H9 (cell line): ENCODE data around the gene AP1S1. TPM values are rescaled to one million over a fixed set of nuclear protein-coding genes. Genes with fewer than 3 reads are reported as not detected.
A peak's percentile ranks its signal among the peaks of the same experiment; 100 is the strongest.

Experiments
- DNase-seq: peaks from one replicate; pipeline ENCODE4 v3.0.0-alpha.2; 2017
- H2AFZ ChIP-seq: one replicate; pipeline ENCODE4 v1.6.1; 2013; ENCODE audit warnings: mild to moderate bottlenecking, low read length, control low read depth, moderate library complexity
- H2AK5ac ChIP-seq: 2 replicates; pipeline ENCODE4 v1.6.1; 2013; ENCODE audit warnings: low read length, control low read depth, mixed read lengths; ENCODE audit not compliant: insufficient read length
- H2BK120ac ChIP-seq: one replicate; pipeline ENCODE4 v1.6.1; 2013; ENCODE audit warnings: low read depth, mild to moderate bottlenecking, low read length, control low read depth, inconsistent platforms; ENCODE audit not compliant: poor library complexity, severe bottlenecking
- H2BK12ac ChIP-seq: 2 replicates; pipeline ENCODE4 v1.6.1; 2013; ENCODE audit warnings: low read length, control low read depth, mixed read lengths, low read depth; ENCODE audit not compliant: insufficient read length
- H2BK15ac ChIP-seq: 2 replicates; pipeline ENCODE4 v1.6.1; 2013; ENCODE audit warnings: low read depth, low read length, control low read depth
- H2BK20ac ChIP-seq: one replicate; pipeline ENCODE4 v1.6.1; 2013; ENCODE audit warnings: low read depth, mild to moderate bottlenecking, low read length, control low read depth, inconsistent platforms; ENCODE audit not compliant: poor library complexity, severe bottlenecking
- H2BK5ac ChIP-seq: 2 replicates; pipeline ENCODE4 v1.6.1; 2013; ENCODE audit warnings: low read length, control low read depth, mixed read lengths; ENCODE audit not compliant: insufficient read length
- H3K14ac ChIP-seq: 2 replicates; pipeline ENCODE4 v1.6.1; 2013; ENCODE audit warnings: low read length, control low read depth; ENCODE audit not compliant: insufficient read depth
- H3K18ac ChIP-seq: 2 replicates; pipeline ENCODE4 v1.6.1; 2013; ENCODE audit warnings: low read depth, mild to moderate bottlenecking, mixed read lengths, low read length, control low read depth; ENCODE audit not compliant: insufficient read length
- H3K23ac ChIP-seq: 2 replicates; pipeline ENCODE4 v1.6.1; 2013; ENCODE audit warnings: low read length, control low read depth, mixed read lengths, low read depth; ENCODE audit not compliant: insufficient read length
- H3K23me2 ChIP-seq: 2 replicates; pipeline ENCODE4 v1.6.1; 2013; ENCODE audit warnings: low read depth, mild to moderate bottlenecking, mixed read lengths, low read length, control low read depth; ENCODE audit not compliant: insufficient read length, poor library complexity, severe bottlenecking
- H3K27ac ChIP-seq: 2 replicates; pipeline ENCODE4 v1.5.1; 2013; ENCODE audit warnings: low read length, control low read depth, mixed read lengths, low read depth; ENCODE audit not compliant: insufficient read length
- H3K27me3 ChIP-seq: 2 replicates; pipeline ENCODE4 v1.6.1; 2013; ENCODE audit warnings: low read length, control low read depth, inconsistent platforms; ENCODE audit not compliant: insufficient read depth
- H3K4ac ChIP-seq: 2 replicates; pipeline ENCODE4 v1.6.1; 2013; ENCODE audit warnings: low read depth, mild to moderate bottlenecking, control low read depth, inconsistent platforms, low read length, moderate library complexity
- H3K4me1 ChIP-seq: 2 replicates; pipeline ENCODE4 v1.6.1; 2013; ENCODE audit warnings: low read length, control low read depth, inconsistent platforms; ENCODE audit not compliant: insufficient read depth
- H3K4me2 ChIP-seq: 2 replicates; pipeline ENCODE4 v1.6.1; 2013; ENCODE audit warnings: low read length, control low read depth, mixed read lengths; ENCODE audit not compliant: insufficient read length, insufficient read depth
- H3K56ac ChIP-seq: 2 replicates; pipeline ENCODE4 v1.6.1; 2013; ENCODE audit warnings: low read depth, mild to moderate bottlenecking, mixed read lengths, low read length, control low read depth; ENCODE audit not compliant: insufficient read length
- H3K79me1 ChIP-seq: 2 replicates; pipeline ENCODE4 v1.6.1; 2013; ENCODE audit warnings: low read depth, mild to moderate bottlenecking, moderate library complexity, low read length, control low read depth, inconsistent platforms; ENCODE audit not compliant: insufficient read depth, poor library complexity, severe bottlenecking
- H3K79me2 ChIP-seq: 2 replicates; pipeline ENCODE4 v1.6.1; 2013; ENCODE audit warnings: low read length, control low read depth, inconsistent platforms; ENCODE audit not compliant: insufficient read depth
- H3K9ac ChIP-seq: 2 replicates; pipeline ENCODE4 v1.6.1; 2013; ENCODE audit warnings: low read length, control low read depth, mixed read lengths; ENCODE audit not compliant: insufficient read length; ENCODE audit errors: extremely low read depth
- H3K9me3 ChIP-seq: one replicate; pipeline ENCODE4 v1.6.1; 2013; ENCODE audit warnings: low read depth, low read length, inconsistent platforms; ENCODE audit not compliant: control insufficient read depth
- H3T11ph ChIP-seq: one replicate; pipeline ENCODE4 v1.6.1; 2013; ENCODE audit warnings: mild to moderate bottlenecking, low read length, control low read depth, inconsistent platforms
- H4K20me1 ChIP-seq: one replicate; pipeline ENCODE4 v1.6.1; 2013; ENCODE audit not compliant: control insufficient read depth, insufficient read length, insufficient read depth
- H4K5ac ChIP-seq: 2 replicates; pipeline ENCODE4 v1.6.1; 2013; ENCODE audit warnings: low read depth, mild to moderate bottlenecking, mixed read lengths, low read length, control low read depth; ENCODE audit not compliant: insufficient read length
- H4K8ac ChIP-seq: replicated peaks from 2 replicates; pipeline ENCODE4 v1.6.1; 2013; ENCODE audit warnings: low read length, control low read depth, mixed read lengths, low read depth; ENCODE audit not compliant: insufficient read length
- H4K91ac ChIP-seq: 2 replicates; pipeline ENCODE4 v1.6.1; 2013; ENCODE audit warnings: low read depth, mild to moderate bottlenecking, moderate library complexity, mixed read lengths, low read length, control low read depth; ENCODE audit not compliant: insufficient read length
- H3K27ac Mint-ChIP-seq, 3 experiments: 2 replicates in 2 of 3; 3 replicates in 1 of 3; pipeline ENCODE4 v1.8.0; 2020 to 2021; ENCODE audit warnings: mixed read lengths in 3 of 3, mild to moderate bottlenecking in 1 of 3, moderate library complexity in 1 of 3
- H3K27me3 Mint-ChIP-seq: 2 replicates; pipeline ENCODE4 v1.8.0; 2021; ENCODE audit warnings: low read depth, mild to moderate bottlenecking, moderate library complexity, mixed read lengths
- H3K36me3 Mint-ChIP-seq, 3 experiments: 2 replicates in 2 of 3; 3 replicates in 1 of 3; pipeline ENCODE4 v1.8.0; 2020 to 2021; ENCODE audit warnings: low read depth in 3 of 3, mixed read lengths in 3 of 3; ENCODE audit not compliant: insufficient read depth in 1 of 3
- H3K4me1 Mint-ChIP-seq, 2 experiments: 2 replicates each; pipeline ENCODE4 v1.8.0; 2020; ENCODE audit warnings: mixed read lengths in 2 of 2
- H3K4me3 Mint-ChIP-seq, 2 experiments: 2 replicates in 1 of 2; 3 replicates in 1 of 2; pipeline ENCODE4 v1.8.0; 2020 to 2021; ENCODE audit warnings: mild to moderate bottlenecking in 2 of 2, mixed read lengths in 2 of 2, moderate library complexity in 1 of 2
- H3K9me3 Mint-ChIP-seq, 2 experiments: 2 replicates in 1 of 2; 3 replicates in 1 of 2; pipeline ENCODE4 v1.8.0; 2020; ENCODE audit warnings: mild to moderate bottlenecking in 2 of 2, mixed read lengths in 2 of 2, moderate library complexity in 1 of 2
- WGBS: extraction: QIAGEN DNeasy Blood & Tissue Kit; methylation state at CpG from one replicate; pipeline ENCODE4 v1.1.7; 2013; ENCODE audit warnings: missing lambda C conversion rate, low lambda C conversion rate, mixed read lengths; ENCODE audit not compliant: insufficient read length; ENCODE audit errors: extremely low coverage; 5-methylcytosine and 5-hydroxymethylcytosine counted together
- total RNA-seq: library from RNA; stranded (reverse); gene quantifications from 2 replicates; pipeline ENCODE4 v1.2.1, GENCODE V29; 2021
- TF ChIP-seq, protein P1 (sequence below): fragments of 200-600 bp; sonication (generic); conservative IDR thresholded peaks from 3 replicates; pipeline ENCODE4 v1.8.0; 2021; ENCODE audit warnings: antibody characterized with exemption, mild to moderate bottlenecking

The AP1S1 gene
- total RNA-seq, 1 experiment from 2014 or later: 65.2 TPM

- Mint-ChIP-seq H3K27me3 (no peaks in the 10 kb centered on the region), H3K36me3 (peaks cover 0 to 12% (median 0%) of the 10 kb centered on the region in 3 experiments; a peak in 2 of 7 replicates), H3K9me3 (no peaks in the 10 kb centered on the region; a peak in 1 of 5 replicates), H3K4me1 (peaks cover 21 to 24% of the 10 kb centered on the region in 2 experiments), H3K27ac (peak overlapping the region in 1 of 3 experiments; percentile 67; a peak in 1 of 7 replicates), H3K4me3 (no peak overlapping the region; a peak in 1 of 5 replicates)
- Histone ChIP-seq H2BK12ac (no peak overlapping the region), H4K20me1 (no peaks in the 10 kb centered on the region), H2AFZ (no peak overlapping the region), H3K23me2 (peaks cover 3% of the 10 kb centered on the region), H4K91ac (no peak overlapping the region), H2BK15ac (no peak overlapping the region), H3K14ac (no peak overlapping the region), H3K27ac (no peak overlapping the region), H3K4ac (no peak overlapping the region), H4K5ac (no peak overlapping the region), H3K79me1 (no peaks in the 10 kb centered on the region), H3K56ac (no peak overlapping the region), H4K8ac (no peak overlapping the region), H3K4me1 (no peaks in the 10 kb centered on the region; the same call in 1 of the 2 replicates), H3K4me2 (peak overlapping the region; percentile 30), H2BK120ac (no peak overlapping the region), H3K79me2 (no peaks in the 10 kb centered on the region), H2BK20ac (no peak overlapping the region), H2BK5ac (no peak overlapping the region), H3K9me3 (no peaks in the 10 kb centered on the region), H3T11ph (no peak overlapping the region), H3K9ac (no peak overlapping the region), H2AK5ac (no peak overlapping the region), H3K27me3 (no peaks in the 10 kb centered on the region), H3K18ac (no peak overlapping the region), H3K23ac (no peak overlapping the region)
- no peak for DNase-seq
- no CpG with 5 or more reads among the region's 3 CpGs for WGBS
- TF ChIP-seq, protein P1, sequence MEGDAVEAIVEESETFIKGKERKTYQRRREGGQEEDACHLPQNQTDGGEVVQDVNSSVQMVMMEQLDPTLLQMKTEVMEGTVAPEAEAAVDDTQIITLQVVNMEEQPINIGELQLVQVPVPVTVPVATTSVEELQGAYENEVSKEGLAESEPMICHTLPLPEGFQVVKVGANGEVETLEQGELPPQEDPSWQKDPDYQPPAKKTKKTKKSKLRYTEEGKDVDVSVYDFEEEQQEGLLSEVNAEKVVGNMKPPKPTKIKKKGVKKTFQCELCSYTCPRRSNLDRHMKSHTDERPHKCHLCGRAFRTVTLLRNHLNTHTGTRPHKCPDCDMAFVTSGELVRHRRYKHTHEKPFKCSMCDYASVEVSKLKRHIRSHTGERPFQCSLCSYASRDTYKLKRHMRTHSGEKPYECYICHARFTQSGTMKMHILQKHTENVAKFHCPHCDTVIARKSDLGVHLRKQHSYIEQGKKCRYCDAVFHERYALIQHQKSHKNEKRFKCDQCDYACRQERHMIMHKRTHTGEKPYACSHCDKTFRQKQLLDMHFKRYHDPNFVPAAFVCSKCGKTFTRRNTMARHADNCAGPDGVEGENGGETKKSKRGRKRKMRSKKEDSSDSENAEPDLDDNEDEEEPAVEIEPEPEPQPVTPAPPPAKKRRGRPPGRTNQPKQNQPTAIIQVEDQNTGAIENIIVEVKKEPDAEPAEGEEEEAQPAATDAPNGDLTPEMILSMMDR: no peak
Measured at GRCh38 chr7:101140339-101140699, 14.0 kb upstream of the AP1S1 start.
